Stimulated activated CD4-positive, alpha-beta T cell treated with anti-CD3 and anti-CD28 coated beads, Interleukin-2, amount 100 ng/mL, for 48 hours (primary cell): ENCODE data around the gene E2F1.

ENCODE experiments used
- DNase-seq, 2 donors: peaks; one replicate each; pipeline ENCODE4 v3.0.0-alpha.2; 2020

E2F1 gene

DNA sequence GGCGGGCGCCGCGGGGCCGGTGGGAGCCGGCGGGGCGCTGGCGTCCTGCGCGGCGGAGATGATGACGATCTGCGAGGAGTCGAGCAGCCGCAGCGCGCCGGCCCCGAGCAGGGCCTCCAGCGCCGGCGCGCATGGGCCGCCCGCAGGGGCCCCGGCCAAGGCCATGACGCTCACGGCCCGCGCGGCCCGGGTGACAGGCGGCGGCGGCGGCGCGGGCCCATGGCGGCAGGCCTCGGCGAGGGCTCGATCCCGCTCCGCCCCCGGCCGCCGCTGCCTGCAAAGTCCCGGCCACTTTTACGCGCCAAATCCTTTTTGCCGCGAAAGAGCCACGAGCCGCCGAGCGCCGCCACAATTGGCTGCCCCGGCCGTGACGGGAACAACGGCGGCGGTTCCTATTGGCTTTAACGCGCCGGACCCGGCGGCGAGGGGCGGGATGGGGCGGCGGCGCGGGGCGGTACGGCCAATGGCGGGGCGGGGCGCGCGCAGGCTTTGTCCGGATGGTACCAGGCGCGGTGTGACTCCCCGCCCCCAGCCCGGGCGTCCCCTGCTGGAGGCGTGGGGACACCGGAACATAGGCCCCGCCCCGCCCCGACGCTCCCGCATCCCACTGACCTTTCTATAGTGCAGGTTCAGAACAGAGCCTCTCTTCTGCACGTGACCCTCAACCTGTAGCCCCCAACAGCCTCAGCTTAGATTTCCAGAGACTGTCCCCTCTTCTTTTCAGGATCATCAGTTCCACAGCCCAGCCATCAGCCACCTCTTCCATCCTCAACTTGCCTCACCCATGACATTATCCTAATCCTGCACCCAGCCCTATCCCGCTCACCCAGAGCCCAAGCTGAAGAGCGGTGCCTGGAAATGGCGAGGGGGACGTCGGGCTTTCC lies at the start of gene E2F1:
Gene E2F1 (minus strand): TSS at position 286 of the 884 bp plus-strand sequence. CDS start 121 bp downstream, at position 165.
- peak; percentile 97 for DNase-seq

- DNase-seq, result no peak
Measured at GRCh38 chr20:33733654-33734576, 47.7 kb upstream of the E2F1 start.

DNA sequence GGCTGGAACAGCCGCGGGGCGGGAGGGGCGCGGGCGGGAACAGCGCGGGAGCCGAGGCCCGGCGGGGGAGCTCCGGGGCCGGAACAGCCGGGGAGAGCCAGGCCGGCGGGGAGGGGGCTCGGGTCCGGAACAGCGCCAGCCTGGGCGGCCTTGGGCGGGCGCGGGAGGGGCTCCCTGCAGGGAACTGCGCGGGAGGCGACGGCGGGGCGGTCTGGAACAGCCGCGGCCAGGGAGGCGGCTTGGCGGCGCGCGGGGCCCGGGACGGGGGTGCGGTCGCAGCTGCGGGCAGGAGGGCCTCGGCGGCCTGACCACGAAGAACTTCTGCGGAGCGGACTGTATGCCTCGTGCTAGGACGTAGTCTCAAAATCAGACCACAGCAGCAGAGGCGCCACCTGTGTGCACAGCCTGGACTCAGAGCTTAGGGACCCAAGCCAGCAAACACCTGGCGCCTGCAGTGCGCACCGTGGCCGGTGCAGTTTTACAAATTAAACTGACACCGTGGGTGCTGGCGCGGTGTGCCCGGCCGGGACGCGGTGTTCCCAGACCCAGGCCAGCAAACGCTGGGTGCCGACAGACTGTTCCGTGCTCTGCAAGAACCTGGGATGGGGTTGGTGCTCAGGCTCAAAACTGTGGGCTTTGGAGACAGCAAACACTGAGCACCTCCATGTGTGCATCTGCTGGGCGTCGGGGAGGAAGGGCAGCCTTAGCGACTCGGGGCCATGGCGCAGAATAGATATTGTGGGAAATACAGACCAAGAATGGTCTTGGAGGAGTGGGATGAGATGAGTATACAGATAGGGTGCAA lies 46.2 kb upstream of the E2F1 start:
- DNase-seq, result peak; percentile 69 to 78

DNA sequence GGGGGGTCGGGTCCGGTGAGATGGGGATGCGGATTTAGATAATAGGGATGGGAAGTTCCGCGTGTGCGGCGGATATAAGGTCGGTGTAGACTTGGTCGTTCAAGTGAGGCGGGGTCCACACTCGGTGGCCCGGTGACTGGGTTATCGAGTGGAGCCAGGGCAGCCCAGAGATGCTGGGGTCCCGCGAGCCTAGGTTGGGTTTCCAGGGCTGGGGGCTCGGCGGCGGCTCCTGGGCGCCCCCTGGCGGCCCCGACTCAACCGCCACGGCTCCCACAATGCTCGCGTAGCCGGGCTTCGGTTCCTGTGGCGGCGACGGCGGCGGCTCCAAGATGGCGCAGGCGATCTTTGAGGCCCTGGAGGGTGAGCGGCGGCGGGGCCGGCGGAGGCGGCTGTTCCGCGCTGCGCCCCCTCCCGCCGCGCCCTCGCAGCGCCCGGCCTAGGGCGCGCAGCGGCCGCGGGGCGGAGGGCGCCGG lies 45.5 kb upstream of the E2F1 start, which contains the start of gene ZNF341:
Gene ZNF341 (plus strand): TSS at position 304 of the 473 bp plus-strand sequence. CDS start 26 bp downstream, at position 330.
- DNase-seq, result peak; percentile 82 to 87

- DNase-seq, result no peak
Measured at GRCh38 chr20:33730946-33731692, 44.9 kb upstream of the E2F1 start.

GRCh38 chr20:33729101-33729500 lies 42.9 kb upstream of the E2F1 start:
- no peak for DNase-seq

- no peak for DNase-seq
Measured at GRCh38 chr20:33728463-33728862, 42.3 kb upstream of the E2F1 start.

DNA sequence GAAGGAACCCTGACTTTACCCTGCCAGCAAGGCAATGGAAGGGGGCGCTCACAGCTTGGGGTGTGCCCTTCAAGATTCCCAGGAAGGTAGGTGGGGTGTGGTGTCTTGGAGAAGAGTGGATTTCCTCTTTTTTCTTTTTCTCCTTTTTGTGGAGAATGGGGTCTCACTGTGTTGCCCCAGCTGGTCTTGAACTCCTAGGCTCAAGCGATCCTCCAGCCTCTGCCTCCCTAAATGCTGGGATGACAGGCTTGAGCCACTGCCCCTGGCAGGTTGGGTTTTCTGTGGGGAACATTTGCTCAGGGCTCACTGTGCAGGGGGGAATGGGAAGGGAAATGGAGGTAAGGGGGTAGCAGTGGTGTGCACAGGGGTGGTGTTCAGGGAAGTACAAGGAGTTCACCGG lies 41.6 kb upstream of the E2F1 start:
- DNase-seq, result no peak

GRCh38 chr20:33727115-33727479 lies 40.9 kb upstream of the E2F1 start:
- no peak for DNase-seq

DNA sequence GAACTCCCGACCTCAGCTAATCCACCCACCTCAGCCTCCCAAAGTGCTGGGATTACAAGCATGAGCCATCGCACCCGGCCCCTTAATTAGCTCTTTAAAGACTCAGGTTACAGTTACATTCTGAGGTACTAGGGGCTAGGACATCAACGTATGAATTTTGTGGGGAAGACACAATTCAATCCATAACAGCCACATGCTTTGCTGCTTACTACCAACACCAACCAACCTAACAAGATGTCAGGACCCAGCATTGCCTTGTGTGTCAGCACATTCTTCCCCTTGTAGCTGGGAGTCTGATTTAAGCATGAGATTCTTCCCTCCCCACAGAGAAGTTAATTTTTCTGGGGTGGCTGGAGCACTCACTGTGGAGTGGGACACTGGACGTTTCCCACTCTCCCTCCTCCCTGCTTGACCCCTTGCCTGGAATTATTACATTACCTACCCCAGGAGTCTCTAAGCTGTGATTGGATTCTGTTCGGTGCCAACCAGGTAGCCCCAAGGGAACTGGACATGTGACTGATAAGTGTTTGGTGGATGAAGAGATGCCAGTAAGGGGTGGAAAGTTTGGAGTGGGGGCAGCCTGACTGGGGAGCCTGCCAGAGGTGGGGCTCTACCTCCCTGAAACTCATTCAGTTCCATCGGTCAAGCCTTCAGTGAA lies 39.6 kb upstream of the E2F1 start:
- DNase-seq, result no peak

- DNase-seq, result no peak
Measured at GRCh38 chr20:33724439-33725094, 38.4 kb upstream of the E2F1 start.

- DNase-seq, result no peak
Measured at GRCh38 chr20:33721391-33722140, 35.4 kb upstream of the E2F1 start.

DNA sequence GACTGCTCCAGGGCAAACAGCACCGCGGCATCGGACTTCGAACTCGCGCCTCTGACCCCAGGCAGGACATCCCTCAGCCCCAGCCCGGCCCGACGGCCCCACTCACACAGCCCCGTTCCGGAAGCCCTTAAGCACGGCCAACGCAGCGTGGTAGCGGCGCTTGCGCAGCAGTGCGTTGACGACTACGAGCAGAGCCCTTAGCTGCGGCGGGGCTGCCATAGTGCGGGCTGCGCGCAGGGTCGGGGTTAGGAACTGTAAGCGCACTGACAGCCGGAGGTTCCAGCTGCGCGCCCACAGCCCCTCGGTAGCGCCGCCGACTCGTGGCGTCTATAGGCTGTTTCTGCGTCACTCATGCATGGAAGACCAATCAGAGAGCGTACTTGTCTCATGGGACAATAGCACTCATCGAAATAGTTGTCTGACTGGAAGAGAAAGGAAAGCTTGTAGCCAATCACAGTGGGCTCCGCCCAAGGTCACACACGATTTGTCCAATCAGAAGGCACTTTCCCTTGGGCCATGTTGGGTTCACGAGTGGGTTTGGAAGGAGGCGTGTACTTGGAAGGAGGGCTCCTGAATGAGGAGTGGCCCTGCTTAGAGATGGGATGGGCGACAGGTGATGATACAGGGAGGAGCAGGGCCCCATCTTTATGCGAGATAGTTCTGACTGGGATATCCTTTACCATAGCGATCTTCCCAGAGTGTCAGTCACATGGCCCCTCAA lies 34.0 kb upstream of the E2F1 start, which contains the start of gene PXMP4:
Gene PXMP4 (minus strand): TSS at position 322 of the 721 bp plus-strand sequence. CDS start 103 bp downstream, at position 219.
- DNase-seq, result peak; percentile 67 to 74

GRCh38 chr20:33719277-33719988 lies 33.2 kb upstream of the E2F1 start:
- DNase-seq, result no peak

DNA sequence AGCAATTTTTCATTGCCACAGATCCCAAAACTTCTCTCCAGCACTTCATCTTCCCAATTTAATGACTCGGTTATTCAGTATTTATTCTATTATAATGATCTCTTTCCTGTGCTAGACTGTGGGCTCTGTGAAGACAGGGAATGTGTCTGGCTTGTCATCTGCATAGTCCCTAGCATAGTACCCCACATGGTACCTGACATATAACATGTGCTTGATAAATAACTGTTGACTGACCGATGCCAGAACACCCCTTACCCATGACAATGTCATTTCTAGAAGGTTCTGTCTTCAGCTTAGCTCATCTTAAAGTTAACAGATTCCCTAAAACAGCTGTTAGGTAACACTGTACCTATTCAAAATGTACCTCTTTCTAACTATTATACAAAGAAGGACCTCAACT lies 30.3 kb upstream of the E2F1 start:
- no peak for DNase-seq

DNA sequence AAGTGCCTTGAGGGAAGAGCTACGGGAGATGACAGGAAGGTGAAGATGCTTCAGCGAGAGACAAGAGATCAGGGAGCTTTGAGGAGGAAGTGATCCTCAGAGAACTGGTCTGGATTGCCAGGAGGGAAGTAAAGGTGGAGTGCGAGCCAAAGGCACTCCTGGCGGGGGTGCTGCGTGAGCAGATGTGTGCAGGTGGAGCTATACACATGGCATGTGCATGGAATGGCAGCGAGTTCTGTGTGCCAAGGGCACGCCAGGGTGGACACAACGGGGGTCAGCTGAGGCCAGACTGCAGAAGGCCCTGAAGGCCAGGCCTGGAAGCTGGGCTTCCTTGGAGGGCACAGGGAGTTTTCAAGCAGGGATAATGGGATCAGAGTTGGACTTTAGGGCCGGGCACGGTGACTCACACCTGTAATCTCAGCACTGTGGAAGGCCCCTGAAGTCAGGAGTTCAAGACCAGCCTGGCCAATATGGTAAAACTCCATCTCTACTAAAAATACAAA lies 27.7 kb upstream of the E2F1 start:
- DNase-seq, result no peak

GRCh38 chr20:33711446-33711738 lies 25.2 kb upstream of the E2F1 start:
- no peak for DNase-seq

DNA sequence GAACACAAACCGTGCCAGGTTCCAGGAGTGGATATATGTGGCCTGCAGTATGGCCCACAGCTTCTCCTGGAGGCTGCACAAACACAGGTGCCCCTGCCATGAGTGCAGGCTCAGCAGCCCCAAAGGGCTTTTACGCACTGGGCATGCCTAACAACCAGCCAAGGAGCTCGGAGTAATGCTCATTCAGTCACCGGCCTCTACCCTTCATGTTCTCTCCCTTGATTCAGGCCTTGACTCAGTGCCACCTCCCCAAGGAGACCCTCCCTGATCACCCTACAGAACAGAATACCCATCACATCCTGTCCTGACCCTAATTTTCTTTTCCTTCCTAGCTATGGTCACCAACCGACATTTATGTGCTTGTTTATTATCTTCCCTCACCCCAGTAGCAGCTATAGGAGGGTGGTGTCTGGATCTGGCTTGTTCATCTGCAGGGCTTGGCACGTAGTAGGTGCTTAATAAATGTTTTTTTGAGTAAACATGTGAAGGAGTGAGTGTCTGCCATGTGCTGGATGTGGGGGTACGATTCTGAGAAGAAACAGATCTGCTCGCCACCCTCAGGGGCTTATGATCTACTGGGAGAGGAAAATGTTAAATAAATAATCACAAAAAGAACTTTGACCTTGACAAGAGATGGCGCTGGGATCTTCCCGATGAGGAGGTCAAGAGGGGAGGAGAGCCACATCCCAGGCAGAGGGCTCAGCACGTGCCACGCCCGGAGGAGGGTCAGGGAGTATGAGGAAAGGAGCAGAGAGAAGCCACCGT lies 24.7 kb upstream of the E2F1 start:
- DNase-seq, result no peak
